Loucy (cell line): ENCODE measurements around the gene TOM1L2.

ENCODE experiments used
- H2AFZ ChIP-seq: fragments of 200-600 bp; sonication (generic); 2 replicates; pipeline ENCODE4 v1.6.0; 2016; ENCODE audit warnings: antibody characterized with exemption, mild to moderate bottlenecking, low read length, moderate library complexity
- H3F3A ChIP-seq: fragments of 200-600 bp; 2 replicates; pipeline ENCODE4 v1.6.0; 2016; ENCODE audit warnings: antibody characterized with exemption, low read depth, mild to moderate bottlenecking
- H3K27me3 ChIP-seq: fragments of 200-600 bp; sonication (generic); 2 replicates; pipeline ENCODE4 v1.6.1; 2014; ENCODE audit warnings: low read length, mild to moderate bottlenecking; ENCODE audit not compliant: insufficient read depth, poor library complexity, severe bottlenecking
- H3K36me3 ChIP-seq: fragments of 200-600 bp; sonication (generic); 2 replicates; pipeline ENCODE4 v1.6.1; 2016; ENCODE audit warnings: low read length; ENCODE audit not compliant: insufficient read depth
- H3K4me1 ChIP-seq: fragments of 200-600 bp; sonication (generic); 2 replicates; pipeline ENCODE4 v1.5.1; 2014; ENCODE audit warnings: low read length, mild to moderate bottlenecking; ENCODE audit not compliant: insufficient read depth, poor library complexity, severe bottlenecking
- H3K4me2 ChIP-seq: fragments of 200-600 bp; sonication (generic); 2 replicates; pipeline ENCODE4 v1.6.0; 2014; ENCODE audit warnings: antibody characterized with exemption, low read length, low read depth, mild to moderate bottlenecking; ENCODE audit not compliant: poor library complexity, severe bottlenecking
- H3K4me3 ChIP-seq: fragments of 200-600 bp; sonication (generic); 2 replicates; pipeline ENCODE4 v1.5.1; 2014; ENCODE audit warnings: low read length, mild to moderate bottlenecking, mixed read lengths; ENCODE audit not compliant: poor library complexity, severe bottlenecking
- H3K79me2 ChIP-seq: fragments of 200-600 bp; sonication (generic); 2 replicates; pipeline ENCODE4 v1.6.1; 2014; ENCODE audit warnings: low read length; ENCODE audit not compliant: insufficient read depth
- H3K9ac ChIP-seq: fragments of 200-600 bp; sonication (generic); 2 replicates; pipeline ENCODE4 v1.6.0; 2014; ENCODE audit warnings: mild to moderate bottlenecking, low read depth, low read length, moderate library complexity; ENCODE audit not compliant: poor library complexity, severe bottlenecking
- H3K9me2 ChIP-seq: fragments of 200-600 bp; sonication (generic); replicated peaks from 2 replicates; pipeline ENCODE4 v1.6.1; 2016; ENCODE audit warnings: low read depth, low read length, mixed read lengths
- H3K9me3 ChIP-seq: fragments of 200-600 bp; sonication (generic); 2 replicates; pipeline ENCODE4 v1.6.1; 2014; ENCODE audit warnings: mild to moderate bottlenecking, antibody characterized with exemption, low read length, low read depth; ENCODE audit not compliant: insufficient read depth
- H4K20me1 ChIP-seq: fragments of 200-600 bp; sonication (generic); 2 replicates; pipeline ENCODE4 v1.6.0; 2014; ENCODE audit warnings: antibody characterized with exemption, low read length, mild to moderate bottlenecking; ENCODE audit not compliant: insufficient read depth, poor library complexity, severe bottlenecking
- EZH2phosphoT487 ChIP-seq: fragments of 200-600 bp; IDR thresholded peaks from 2 replicates; pipeline ENCODE4 v1.6.1; 2018; ENCODE audit warnings: antibody characterized with exemption, mild to moderate bottlenecking, moderate library complexity, borderline replicate concordance
- TF ChIP-seq, protein P1 (sequence below): fragments of 200-600 bp; sonication (generic); conservative IDR thresholded peaks from 2 replicates; pipeline ENCODE4 v1.5.1; 2014; ENCODE audit warnings: mild to moderate bottlenecking, antibody characterized with exemption, low read length

The TOM1L2 gene

DNA sequence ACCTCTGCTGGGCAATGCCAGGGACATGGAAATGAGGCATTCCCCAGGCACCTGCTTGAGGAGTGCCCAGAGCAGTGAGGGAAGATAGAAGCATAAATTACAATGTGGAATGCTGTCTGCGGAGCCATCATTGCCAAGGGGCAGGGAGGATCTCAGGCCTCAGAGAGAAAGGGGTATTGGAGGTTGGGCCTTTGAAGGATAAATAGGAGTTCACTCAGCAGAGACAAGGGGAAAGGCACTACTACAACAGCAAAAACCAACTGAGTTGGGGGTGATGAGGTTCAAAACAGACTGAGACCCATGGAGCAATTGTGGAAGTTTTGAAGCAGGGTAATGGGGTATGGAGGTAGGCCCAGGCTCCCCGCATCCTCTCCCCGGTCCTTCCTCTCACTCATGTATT is 168.2 kb downstream of the TOM1L2 start:
- peaks cover 6% of the 10 kb centered on the region for H4K20me1 ChIP-seq
- no peak overlapping the region for H3K4me3 ChIP-seq
- peaks cover 60% of the 10 kb centered on the region; the same call in 1 of the 2 replicates for H3K36me3 ChIP-seq
- no peak overlapping the region for H2AFZ ChIP-seq
- H3K4me1 ChIP-seq: no peaks in the 10 kb centered on the region
- no peak overlapping the region for H3K4me2 ChIP-seq
- no peaks in the 10 kb centered on the region for H3K9me3 ChIP-seq
- H3K27me3 ChIP-seq: no peaks in the 10 kb centered on the region
- no peak for TF ChIP-seq EZH2phosphoT487
- H3K79me2 ChIP-seq: no peaks in the 10 kb centered on the region
- no peaks in the 10 kb centered on the region for H3K9me2 ChIP-seq
- H3K9ac ChIP-seq: no peak overlapping the region
- no peaks in the 10 kb centered on the region for H3F3A ChIP-seq

DNA sequence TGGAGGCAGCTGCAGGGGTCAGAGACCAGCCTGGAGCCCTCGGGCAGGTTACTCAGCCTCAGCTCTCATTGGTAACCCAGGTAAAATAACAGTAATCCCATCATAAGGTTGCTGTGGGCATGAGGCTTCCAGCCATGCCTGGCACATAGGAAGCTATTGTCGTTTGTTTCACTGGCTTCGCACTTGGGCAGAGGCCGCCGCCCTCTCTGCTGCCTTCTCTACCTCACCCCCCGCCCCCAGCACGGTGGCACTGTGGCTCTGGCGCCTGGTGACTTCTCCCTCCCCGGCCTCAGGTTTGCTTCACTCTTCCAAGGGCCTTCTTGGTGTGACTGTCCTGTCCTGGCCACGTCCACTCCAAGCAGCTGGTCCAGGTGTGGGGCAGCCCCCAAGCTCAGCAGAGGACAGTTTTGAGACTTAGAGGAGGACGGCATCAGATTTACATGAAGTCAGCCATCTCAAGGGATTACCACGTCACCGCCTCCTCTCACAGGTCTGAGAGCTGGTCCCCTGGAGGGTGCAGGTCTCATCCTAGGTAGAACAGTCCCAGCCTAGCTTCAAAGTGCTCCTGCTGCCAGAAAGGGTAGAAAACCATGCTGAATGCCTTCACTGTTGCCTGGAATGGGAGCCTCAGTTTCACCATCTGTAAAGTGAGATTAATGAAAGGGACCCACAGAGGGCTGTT is 170.3 kb downstream of the TOM1L2 start:
- no peak overlapping the region for H3K9ac ChIP-seq
- no peaks in the 10 kb centered on the region for H3F3A ChIP-seq
- H3K4me1 ChIP-seq: no peaks in the 10 kb centered on the region
- no peaks in the 10 kb centered on the region for H3K27me3 ChIP-seq
- no peak overlapping the region for H2AFZ ChIP-seq
- H3K9me3 ChIP-seq: no peaks in the 10 kb centered on the region
- TF ChIP-seq, protein P1, sequence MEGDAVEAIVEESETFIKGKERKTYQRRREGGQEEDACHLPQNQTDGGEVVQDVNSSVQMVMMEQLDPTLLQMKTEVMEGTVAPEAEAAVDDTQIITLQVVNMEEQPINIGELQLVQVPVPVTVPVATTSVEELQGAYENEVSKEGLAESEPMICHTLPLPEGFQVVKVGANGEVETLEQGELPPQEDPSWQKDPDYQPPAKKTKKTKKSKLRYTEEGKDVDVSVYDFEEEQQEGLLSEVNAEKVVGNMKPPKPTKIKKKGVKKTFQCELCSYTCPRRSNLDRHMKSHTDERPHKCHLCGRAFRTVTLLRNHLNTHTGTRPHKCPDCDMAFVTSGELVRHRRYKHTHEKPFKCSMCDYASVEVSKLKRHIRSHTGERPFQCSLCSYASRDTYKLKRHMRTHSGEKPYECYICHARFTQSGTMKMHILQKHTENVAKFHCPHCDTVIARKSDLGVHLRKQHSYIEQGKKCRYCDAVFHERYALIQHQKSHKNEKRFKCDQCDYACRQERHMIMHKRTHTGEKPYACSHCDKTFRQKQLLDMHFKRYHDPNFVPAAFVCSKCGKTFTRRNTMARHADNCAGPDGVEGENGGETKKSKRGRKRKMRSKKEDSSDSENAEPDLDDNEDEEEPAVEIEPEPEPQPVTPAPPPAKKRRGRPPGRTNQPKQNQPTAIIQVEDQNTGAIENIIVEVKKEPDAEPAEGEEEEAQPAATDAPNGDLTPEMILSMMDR: no peak
- no peak for TF ChIP-seq EZH2phosphoT487
- H4K20me1 ChIP-seq: peaks cover 11% of the 10 kb centered on the region
- peaks cover 74% of the 10 kb centered on the region; the same call in 1 of the 2 replicates for H3K36me3 ChIP-seq
- no peaks in the 10 kb centered on the region for H3K79me2 ChIP-seq
- H3K4me2 ChIP-seq: no peak overlapping the region
- no peak overlapping the region for H3K4me3 ChIP-seq
- no peaks in the 10 kb centered on the region for H3K9me2 ChIP-seq

- H3K4me1 ChIP-seq: no peaks in the 10 kb centered on the region
- peaks cover 11% of the 10 kb centered on the region for H4K20me1 ChIP-seq
- H3K36me3 ChIP-seq: peaks cover 77% of the 10 kb centered on the region; the same call in 1 of the 2 replicates
- no peaks in the 10 kb centered on the region for H3K9me3 ChIP-seq
- H2AFZ ChIP-seq: no peak overlapping the region
- no peak for TF ChIP-seq EZH2phosphoT487
- TF ChIP-seq, protein P1: no peak
- no peaks in the 10 kb centered on the region for H3K79me2 ChIP-seq
- H3K4me3 ChIP-seq: no peak overlapping the region
- no peak overlapping the region for H3K4me2 ChIP-seq
- no peaks in the 10 kb centered on the region for H3K9me2 ChIP-seq
- no peaks in the 10 kb centered on the region for H3F3A ChIP-seq
- H3K27me3 ChIP-seq: no peaks in the 10 kb centered on the region
- H3K9ac ChIP-seq: no peak overlapping the region
Measured at GRCh38 chr17:17800504-17801021, 171.6 kb downstream of the TOM1L2 start.
